Neural progenitor cell (in vitro differentiated cells): ENCODE data around the gene TWF2. TPM values are rescaled to one million over a fixed set of nuclear protein-coding genes. Genes with fewer than 3 reads are reported as not detected.

Experiments
- DNase-seq: peaks from one replicate; pipeline ENCODE4 v3.0.0-alpha.2; 2016; ENCODE audit warnings: low spot score
- H2AFZ ChIP-seq: fragments of 200-600 bp; sonication (generic); replicated peaks from 2 replicates; pipeline ENCODE4 v1.6.1; 2016; ENCODE audit warnings: antibody characterized with exemption
- H3F3A ChIP-seq: fragments of 200-600 bp; sonication (generic); 2 replicates; pipeline ENCODE4 v1.6.1; 2016; ENCODE audit warnings: antibody characterized with exemption, low read depth
- H3K27ac ChIP-seq: fragments of 200-600 bp; sonication (generic); 2 replicates; pipeline ENCODE4 v1.5.1; 2016; ENCODE audit warnings: mild to moderate bottlenecking
- H3K27me3 ChIP-seq: fragments of 200-600 bp; sonication (generic); 2 replicates; pipeline ENCODE4 v1.6.1; 2016; ENCODE audit warnings: mild to moderate bottlenecking, moderate library complexity
- H3K36me3 ChIP-seq: fragments of 200-600 bp; sonication (generic); 2 replicates; pipeline ENCODE4 v1.5.1; 2016
- H3K4me1 ChIP-seq: fragments of 200-600 bp; sonication (generic); 2 replicates; pipeline ENCODE4 v1.6.1; 2016; ENCODE audit warnings: mixed run types
- H3K4me2 ChIP-seq: fragments of 200-600 bp; sonication (generic); 2 replicates; pipeline ENCODE4 v1.6.1; 2016
- H3K4me3 ChIP-seq: fragments of 200-600 bp; sonication (generic); 2 replicates; pipeline ENCODE4 v1.5.1; 2016
- H3K79me2 ChIP-seq: fragments of 200-600 bp; sonication (generic); 2 replicates; pipeline ENCODE4 v1.6.1; 2016; ENCODE audit warnings: low read depth
- H3K9ac ChIP-seq: fragments of 200-600 bp; sonication (generic); 2 replicates; pipeline ENCODE4 v1.6.1; 2016
- H3K9me3 ChIP-seq: fragments of 200-600 bp; sonication (generic); 2 replicates; pipeline ENCODE4 v1.5.1; 2016; ENCODE audit warnings: low read depth
- H4K20me1 ChIP-seq: fragments of 200-600 bp; sonication (generic); 2 replicates; pipeline ENCODE4 v1.6.1; 2016; ENCODE audit warnings: low read depth
- H3K27ac Mint-ChIP-seq: 3 replicates; pipeline ENCODE4 v1.8.0; 2021; ENCODE audit warnings: mixed read lengths
- H3K27me3 Mint-ChIP-seq: 2 replicates; pipeline ENCODE4 v1.8.0; 2022; ENCODE audit warnings: low read depth, mild to moderate bottlenecking, inconsistent platforms, moderate library complexity, mixed read lengths; ENCODE audit not compliant: insufficient read depth
- H3K36me3 Mint-ChIP-seq: 3 replicates; pipeline ENCODE4 v1.8.0; 2021; ENCODE audit warnings: mixed read lengths
- H3K4me1 Mint-ChIP-seq: 3 replicates; pipeline ENCODE4 v1.8.0; 2021; ENCODE audit warnings: mixed read lengths
- H3K4me3 Mint-ChIP-seq: 3 replicates; pipeline ENCODE4 v1.8.0; 2021; ENCODE audit warnings: mild to moderate bottlenecking, moderate library complexity, mixed read lengths
- H3K9me3 Mint-ChIP-seq: 3 replicates; pipeline ENCODE4 v1.8.0; 2020; ENCODE audit warnings: mixed read lengths
- EZH2 ChIP-seq: fragments of 200-600 bp; sonication (generic); IDR thresholded peaks from 2 replicates; pipeline ENCODE4 v1.6.1; 2017; ENCODE audit warnings: antibody characterized with exemption, mild to moderate bottlenecking, moderate library complexity
- EZH2phosphoT487 ChIP-seq: fragments of 200-600 bp; sonication (generic); IDR thresholded peaks from 2 replicates; pipeline ENCODE4 v1.6.1; 2017; ENCODE audit warnings: antibody characterized with exemption
- total RNA-seq: library from RNA; depleted of rRNA; stranded (reverse); fragments of >200 nt; gene quantifications from 2 replicates; pipeline ENCODE4 v1.2.3, GENCODE V29; 2015; ENCODE audit warnings: low replicate concordance
- TF ChIP-seq, protein P1 (sequence below): fragments of 200-600 bp; sonication (generic); IDR thresholded peaks from 2 replicates; pipeline ENCODE4 v1.5.1; 2017; ENCODE audit warnings: antibody characterized with exemption, mild to moderate bottlenecking

The TWF2 gene
- total RNA-seq, 1 donor from 2014 or later = 21.9 TPM

- H3K27ac Mint-ChIP-seq = no peak overlapping the region
- H3K36me3 ChIP-seq = peaks cover 12% of the 10 kb centered on the region
These were observed 19.0 kb upstream of the TWF2 start for GRCh38 chr3:52257911-52258310.

GRCh38 chr3:52256622-52257021, 17.7 kb upstream of the TWF2 start:
- peaks cover 46% of the 10 kb centered on the region for H3K36me3 Mint-ChIP-seq
- H3K27ac ChIP-seq = no peak overlapping the region
- no peak overlapping the region for H3K27ac Mint-ChIP-seq
- no peaks in the 10 kb centered on the region for H3K27me3 ChIP-seq
- no peak overlapping the region for H3K4me3 ChIP-seq
- no peaks in the 10 kb centered on the region for H3K9me3 Mint-ChIP-seq
- H3K27me3 Mint-ChIP-seq = peaks cover 2% of the 10 kb centered on the region
- no peak overlapping the region for H3K9ac ChIP-seq
- no peak for DNase-seq
- no peak overlapping the region for H2AFZ ChIP-seq
- H3K9me3 ChIP-seq = no peaks in the 10 kb centered on the region
- peaks cover 13% of the 10 kb centered on the region for H4K20me1 ChIP-seq
- no peak overlapping the region for H3K4me3 Mint-ChIP-seq
- peaks cover 6% of the 10 kb centered on the region for H3K36me3 ChIP-seq
- no peaks in the 10 kb centered on the region for H3F3A ChIP-seq
- peaks cover under 1% of the 10 kb centered on the region for H3K79me2 ChIP-seq
- no peaks in the 10 kb centered on the region for H3K4me1 ChIP-seq
- TF ChIP-seq, protein P1, sequence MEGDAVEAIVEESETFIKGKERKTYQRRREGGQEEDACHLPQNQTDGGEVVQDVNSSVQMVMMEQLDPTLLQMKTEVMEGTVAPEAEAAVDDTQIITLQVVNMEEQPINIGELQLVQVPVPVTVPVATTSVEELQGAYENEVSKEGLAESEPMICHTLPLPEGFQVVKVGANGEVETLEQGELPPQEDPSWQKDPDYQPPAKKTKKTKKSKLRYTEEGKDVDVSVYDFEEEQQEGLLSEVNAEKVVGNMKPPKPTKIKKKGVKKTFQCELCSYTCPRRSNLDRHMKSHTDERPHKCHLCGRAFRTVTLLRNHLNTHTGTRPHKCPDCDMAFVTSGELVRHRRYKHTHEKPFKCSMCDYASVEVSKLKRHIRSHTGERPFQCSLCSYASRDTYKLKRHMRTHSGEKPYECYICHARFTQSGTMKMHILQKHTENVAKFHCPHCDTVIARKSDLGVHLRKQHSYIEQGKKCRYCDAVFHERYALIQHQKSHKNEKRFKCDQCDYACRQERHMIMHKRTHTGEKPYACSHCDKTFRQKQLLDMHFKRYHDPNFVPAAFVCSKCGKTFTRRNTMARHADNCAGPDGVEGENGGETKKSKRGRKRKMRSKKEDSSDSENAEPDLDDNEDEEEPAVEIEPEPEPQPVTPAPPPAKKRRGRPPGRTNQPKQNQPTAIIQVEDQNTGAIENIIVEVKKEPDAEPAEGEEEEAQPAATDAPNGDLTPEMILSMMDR = no peak
- TF ChIP-seq EZH2phosphoT487 (no peak), EZH2 (no peak)
- H3K4me2 ChIP-seq = no peak overlapping the region
- no peaks in the 10 kb centered on the region for H3K4me1 Mint-ChIP-seq

More at GRCh38 chr3:52257911-52258310, 19.0 kb upstream of the TWF2 start:
- no peaks in the 10 kb centered on the region for H3F3A ChIP-seq
- no peak overlapping the region for H3K9ac ChIP-seq
- H3K4me3 ChIP-seq = no peak overlapping the region
- H3K4me2 ChIP-seq = no peak overlapping the region
- H3K27ac ChIP-seq = no peak overlapping the region
- Mint-ChIP-seq H3K4me3 (no peak overlapping the region), H3K27me3 (peaks cover 2% of the 10 kb centered on the region), H3K4me1 (no peaks in the 10 kb centered on the region), H3K36me3 (peaks cover 50% of the 10 kb centered on the region), H3K9me3 (no peaks in the 10 kb centered on the region)
- H3K4me1 ChIP-seq = no peaks in the 10 kb centered on the region
- H3K79me2 ChIP-seq = peaks cover 5% of the 10 kb centered on the region
- H2AFZ ChIP-seq = no peak overlapping the region
- no peaks in the 10 kb centered on the region for H3K27me3 ChIP-seq
- TF ChIP-seq, protein P1 = no peak
- TF ChIP-seq EZH2 = no peak
- TF ChIP-seq EZH2phosphoT487 = no peak
- peaks cover 18% of the 10 kb centered on the region for H4K20me1 ChIP-seq
- H3K9me3 ChIP-seq = no peaks in the 10 kb centered on the region
- no peak for DNase-seq

GRCh38 chr3:52256159-52256558, 17.2 kb upstream of the TWF2 start:
- Histone ChIP-seq H3K9ac (no peak overlapping the region), H3K9me3 (no peaks in the 10 kb centered on the region), H3K4me2 (no peak overlapping the region), H2AFZ (no peak overlapping the region), H3K79me2 (no peaks in the 10 kb centered on the region), H4K20me1 (peaks cover 9% of the 10 kb centered on the region), H3K4me1 (no peaks in the 10 kb centered on the region), H3K4me3 (no peak overlapping the region), H3K27me3 (no peaks in the 10 kb centered on the region), H3F3A (no peaks in the 10 kb centered on the region), H3K27ac (no peak overlapping the region), H3K36me3 (peaks cover 3% of the 10 kb centered on the region)
- Mint-ChIP-seq H3K27me3 (peaks cover 2% of the 10 kb centered on the region), H3K4me3 (no peak overlapping the region), H3K27ac (no peak overlapping the region), H3K9me3 (no peaks in the 10 kb centered on the region), H3K4me1 (no peaks in the 10 kb centered on the region), H3K36me3 (peaks cover 46% of the 10 kb centered on the region)
- DNase-seq = no peak
- TF ChIP-seq EZH2 = no peak
- TF ChIP-seq, protein P1 = no peak
- no peak for TF ChIP-seq EZH2phosphoT487
